Stimulated activated naive B cell treated with anti-CD40 and anti-IgM and Interleukin-4, amounts not matched to agents 10 μg/mL and 1 μg/mL and 100 μg/mL, for 72 hours (primary cell): ENCODE measurements around the gene COL6A1.
A peak's percentile ranks its signal among the peaks of the same experiment; 100 is the strongest.
"Not testable (repeated sequence)": the region's sequence is repeated elsewhere in the genome, so short reads cannot be mapped to it uniquely, and the experiment has no call there.

ENCODE experiments used
- ATAC-seq, 2 donors: fragments of 150-1000 bp; cut with Tn5 transposase; replicated peaks; 2 replicates each; pipeline ENCODE4 v1.10.0; 2021; ENCODE audit warnings: moderate library complexity in 1 of 2
- DNase-seq: peaks from one replicate; pipeline ENCODE4 v3.0.0; 2021
- H3K27ac Mint-ChIP-seq: one replicate; pipeline ENCODE4 v1.8.0; 2022; ENCODE audit warnings: mild to moderate bottlenecking, mixed read lengths
- H3K27me3 Mint-ChIP-seq, 2 donors: one replicate each; pipeline ENCODE4 v1.8.0; 2022; ENCODE audit warnings: mixed read lengths in 2 of 2
- H3K36me3 Mint-ChIP-seq, 2 donors: one replicate each; pipeline ENCODE4 v1.8.0; 2022; ENCODE audit warnings: mixed read lengths in 2 of 2, mild to moderate bottlenecking in 1 of 2
- H3K4me1 Mint-ChIP-seq, 2 donors: one replicate each; pipeline ENCODE4 v1.8.0; 2022; ENCODE audit warnings: mixed read lengths in 2 of 2, mild to moderate bottlenecking in 1 of 2
- H3K4me3 Mint-ChIP-seq, 2 donors: one replicate each; pipeline ENCODE4 v1.8.0; 2022; ENCODE audit warnings: mild to moderate bottlenecking in 2 of 2, mixed read lengths in 2 of 2, moderate library complexity in 1 of 2
- H3K9me3 Mint-ChIP-seq, 2 donors: one replicate each; pipeline ENCODE4 v1.8.0; 2022; ENCODE audit warnings: mixed read lengths in 2 of 2, mild to moderate bottlenecking in 1 of 2

Gene COL6A1

DNA sequence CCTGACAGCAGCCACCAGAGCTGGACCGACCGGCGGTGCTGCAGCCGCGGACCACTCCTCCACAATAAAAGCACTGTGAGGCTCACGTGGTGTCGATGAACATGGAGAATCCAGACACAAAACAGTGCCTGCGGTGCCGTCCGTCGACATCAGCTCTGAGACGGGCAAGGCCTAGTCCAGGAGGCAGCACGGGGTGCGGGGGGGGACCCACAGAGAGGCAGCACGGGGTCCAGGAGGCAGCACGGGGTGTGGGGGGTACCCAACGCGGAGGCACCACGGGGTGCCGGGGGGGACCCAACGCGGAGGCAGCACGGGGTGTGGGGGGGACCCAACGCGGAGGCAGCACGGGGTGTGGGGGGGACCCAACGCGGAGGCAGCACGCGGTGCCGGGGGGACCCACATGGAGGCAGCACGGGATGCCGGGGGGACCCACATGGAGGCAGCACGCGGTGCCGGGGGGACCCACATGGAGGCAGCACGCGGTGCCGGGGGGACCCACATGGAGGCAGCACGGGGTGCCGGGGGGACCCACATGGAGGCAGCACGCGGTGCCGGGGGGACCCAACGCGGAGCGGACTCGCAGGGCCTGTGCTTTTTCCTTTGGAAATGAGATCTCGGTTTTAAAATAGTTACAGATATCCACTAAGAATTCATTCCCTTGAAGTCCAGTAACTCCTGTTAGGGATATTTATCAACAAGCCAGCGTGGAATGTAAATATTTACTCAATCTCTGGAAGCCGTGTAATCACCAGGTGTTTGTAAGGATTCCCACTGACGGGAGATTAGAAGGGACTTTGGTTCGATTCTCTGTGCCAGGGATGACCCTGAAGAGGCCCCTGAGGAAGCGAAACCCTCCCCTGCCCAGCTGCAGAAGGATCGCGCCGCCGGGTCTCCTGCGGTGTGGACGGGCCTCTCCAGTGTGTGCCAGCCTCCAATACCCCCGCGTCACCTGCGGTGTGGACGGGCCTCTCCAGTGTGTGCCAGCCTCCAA lies 52.1 kb downstream of the COL6A1 start:
- Mint-ChIP-seq H3K4me3 (no peak overlapping the region), H3K27ac (no peak overlapping the region), H3K4me1 (no peaks in the 10 kb centered on the region), H3K9me3 (peaks cover 12 to 14% of the 10 kb centered on the region in 2 donors), H3K27me3 (peaks cover 0 to 5% of the 10 kb centered on the region in 2 donors), H3K36me3 (no peaks in the 10 kb centered on the region)
- ATAC-seq = no peak
- no peak for DNase-seq

DNA sequence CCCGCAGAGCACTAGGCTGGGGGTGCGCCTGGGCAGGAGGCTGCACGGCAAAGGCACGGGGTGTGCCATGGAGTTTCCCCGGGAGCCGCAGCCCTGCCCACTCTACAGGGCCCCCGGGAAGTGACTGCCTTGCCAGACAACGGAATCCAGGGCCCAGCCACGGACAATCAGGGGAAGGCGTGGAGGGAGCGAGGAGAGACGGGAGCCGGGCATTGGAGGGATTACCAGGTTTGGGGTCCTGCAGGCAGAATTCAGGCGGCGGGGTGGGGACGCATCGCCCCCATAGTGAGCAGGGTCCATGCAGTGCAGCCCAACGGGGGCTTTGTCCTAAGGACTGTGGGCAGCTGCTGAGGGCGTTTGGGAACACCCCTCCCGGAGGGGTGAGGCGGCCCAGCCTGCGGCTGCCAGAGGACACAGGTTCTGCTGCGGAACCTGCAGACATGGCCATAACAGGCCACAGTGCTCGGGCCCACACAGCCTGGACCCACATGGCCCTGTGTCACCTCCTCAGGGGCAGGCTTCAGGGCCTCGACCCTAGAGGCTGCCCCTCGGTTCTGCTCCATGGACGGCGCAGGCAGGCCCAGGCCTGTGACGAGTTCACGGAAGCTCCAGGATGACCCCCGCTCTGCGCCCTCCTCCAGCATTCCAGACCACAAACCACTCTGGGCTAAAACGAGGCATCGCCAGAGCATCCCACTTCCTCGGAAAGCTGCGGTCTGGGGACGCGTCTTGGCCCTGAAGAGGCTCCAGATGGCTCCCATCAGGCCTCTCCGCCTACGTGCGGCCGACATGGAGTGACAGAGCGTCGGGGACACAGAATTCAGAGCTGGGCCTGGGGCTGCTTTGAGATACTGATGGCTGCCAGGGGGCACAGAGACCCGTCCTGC lies 54.5 kb downstream of the COL6A1 start:
- H3K9me3 Mint-ChIP-seq = no peaks in the 10 kb centered on the region
- no peaks in the 10 kb centered on the region for H3K4me1 Mint-ChIP-seq
- H3K4me3 Mint-ChIP-seq = no peak overlapping the region
- ATAC-seq = no peak
- no peak for DNase-seq
- no peaks in the 10 kb centered on the region for H3K36me3 Mint-ChIP-seq
- H3K27me3 Mint-ChIP-seq = peaks cover 8 to 12% of the 10 kb centered on the region in 2 donors
- H3K27ac Mint-ChIP-seq = no peak overlapping the region

DNA sequence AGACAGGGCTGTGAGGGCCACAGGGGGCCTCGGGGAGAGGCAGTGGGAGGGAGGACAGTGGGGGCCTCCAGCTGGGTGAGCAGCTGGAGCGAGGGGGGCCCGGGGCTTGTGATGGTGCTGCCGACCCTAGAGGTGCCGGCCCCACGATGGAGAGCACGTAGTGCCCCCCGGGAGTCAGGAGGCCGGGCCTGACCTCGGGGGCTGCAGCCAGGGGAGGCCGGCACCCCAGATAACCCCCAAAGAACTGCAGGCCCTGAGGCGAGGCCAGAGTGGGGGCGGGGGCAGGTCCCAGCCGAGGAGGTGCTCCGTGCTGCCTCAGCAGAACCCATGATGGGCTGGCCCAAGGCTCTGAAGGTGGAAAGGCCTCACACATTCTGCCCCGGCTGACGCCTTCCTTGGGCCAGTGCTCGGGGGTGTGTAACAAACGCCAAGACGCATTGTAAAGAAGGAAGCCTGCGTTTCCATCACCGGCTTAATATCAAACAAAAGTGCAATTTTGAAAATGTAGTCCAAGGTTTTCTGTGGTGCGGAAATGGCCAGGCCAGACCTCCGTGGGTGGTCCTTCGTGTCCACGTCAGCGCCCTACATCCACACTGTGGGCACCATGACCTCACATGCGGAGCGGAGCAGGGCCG lies 55.2 kb downstream of the COL6A1 start:
- no peak for DNase-seq
- Mint-ChIP-seq H3K27me3 (peaks cover 10 to 14% of the 10 kb centered on the region in 2 donors), H3K4me1 (no peaks in the 10 kb centered on the region), H3K27ac (no peak overlapping the region), H3K9me3 (no peaks in the 10 kb centered on the region), H3K4me3 (no peak overlapping the region), H3K36me3 (no peaks in the 10 kb centered on the region)
- no peak for ATAC-seq

DNA sequence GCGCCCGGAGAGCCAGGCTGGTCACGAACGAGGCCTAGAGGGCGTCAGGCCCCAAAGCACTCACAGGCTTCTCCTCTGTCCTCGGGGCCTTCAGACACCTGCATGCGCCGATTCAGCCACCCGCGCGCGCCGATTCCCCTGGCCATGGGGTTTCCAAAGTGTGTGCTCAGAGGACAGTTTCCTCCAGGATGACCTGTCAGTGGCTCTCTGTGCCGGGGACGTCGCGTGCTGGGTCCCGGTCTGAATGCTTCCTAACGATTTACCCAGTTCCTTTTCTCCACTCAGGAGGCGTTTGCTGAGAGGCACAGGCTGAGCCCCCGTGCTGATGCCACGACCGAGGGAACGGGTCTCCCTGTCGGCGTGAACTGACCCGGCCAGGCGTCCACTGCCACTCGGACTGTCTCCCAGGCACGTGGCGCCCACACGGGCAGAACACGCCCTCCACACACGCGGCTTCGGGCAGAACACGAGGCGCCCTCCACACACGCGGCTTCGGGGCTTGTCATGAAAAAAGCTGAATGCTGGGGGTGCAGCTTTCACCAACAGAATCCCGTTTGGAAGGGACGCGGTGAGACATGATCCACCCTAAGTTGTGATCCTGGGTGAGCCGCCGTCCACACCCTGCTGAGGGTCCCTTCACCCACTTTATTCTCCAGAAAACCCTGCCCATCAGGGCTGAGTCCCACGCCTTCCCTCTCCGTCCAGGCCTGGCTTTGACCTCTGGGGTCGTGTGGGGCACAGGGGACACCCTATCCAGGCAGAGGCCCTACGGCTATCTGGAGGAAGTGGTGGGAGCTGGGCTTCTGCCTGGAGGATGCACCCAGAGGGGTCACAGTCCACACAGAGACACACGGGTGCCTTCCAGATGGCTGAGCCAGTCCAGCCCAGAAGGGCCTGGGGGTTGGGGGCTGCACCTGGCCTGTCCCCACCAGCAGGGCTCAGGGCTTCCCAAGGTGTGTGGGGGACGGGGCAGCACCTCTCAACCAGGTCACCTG lies 56.1 kb downstream of the COL6A1 start:
- ATAC-seq = no peak
- peaks cover 13 to 16% of the 10 kb centered on the region in 2 donors for H3K27me3 Mint-ChIP-seq
- H3K4me1 Mint-ChIP-seq = no peaks in the 10 kb centered on the region
- no peaks in the 10 kb centered on the region for H3K9me3 Mint-ChIP-seq
- DNase-seq = no peak
- H3K27ac Mint-ChIP-seq = no peak overlapping the region
- no peak overlapping the region for H3K4me3 Mint-ChIP-seq
- H3K36me3 Mint-ChIP-seq = no peaks in the 10 kb centered on the region

DNA sequence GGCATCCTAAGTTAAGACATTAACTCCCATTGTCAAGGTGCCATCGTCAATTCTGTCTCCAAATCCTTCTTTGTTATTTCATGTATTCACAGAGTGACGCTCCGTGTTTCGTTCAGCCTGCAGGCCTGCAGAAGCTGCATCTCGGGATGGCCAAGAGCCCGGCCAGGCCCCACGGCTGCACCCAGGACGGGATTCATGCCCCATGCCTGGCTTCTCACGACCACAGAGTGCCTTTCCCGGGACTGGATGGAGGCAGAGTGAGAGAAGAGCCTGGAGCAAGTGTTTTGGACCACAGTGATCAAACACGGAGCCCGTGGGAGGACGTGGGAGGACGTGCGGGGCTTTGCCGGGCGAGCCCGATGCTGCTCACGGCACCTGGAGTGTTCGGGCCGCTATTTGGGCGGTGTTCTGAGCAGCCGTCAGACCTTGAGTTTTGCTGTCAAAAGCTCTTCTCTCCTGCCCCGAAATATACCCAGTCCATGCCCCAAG lies 56.8 kb downstream of the COL6A1 start:
- Mint-ChIP-seq H3K27ac (no peak overlapping the region), H3K9me3 (no peaks in the 10 kb centered on the region), H3K27me3 (peaks cover 13 to 16% of the 10 kb centered on the region in 2 donors), H3K4me1 (no peaks in the 10 kb centered on the region), H3K36me3 (no peaks in the 10 kb centered on the region), H3K4me3 (no peak overlapping the region)
- ATAC-seq = no peak
- no peak for DNase-seq

DNA sequence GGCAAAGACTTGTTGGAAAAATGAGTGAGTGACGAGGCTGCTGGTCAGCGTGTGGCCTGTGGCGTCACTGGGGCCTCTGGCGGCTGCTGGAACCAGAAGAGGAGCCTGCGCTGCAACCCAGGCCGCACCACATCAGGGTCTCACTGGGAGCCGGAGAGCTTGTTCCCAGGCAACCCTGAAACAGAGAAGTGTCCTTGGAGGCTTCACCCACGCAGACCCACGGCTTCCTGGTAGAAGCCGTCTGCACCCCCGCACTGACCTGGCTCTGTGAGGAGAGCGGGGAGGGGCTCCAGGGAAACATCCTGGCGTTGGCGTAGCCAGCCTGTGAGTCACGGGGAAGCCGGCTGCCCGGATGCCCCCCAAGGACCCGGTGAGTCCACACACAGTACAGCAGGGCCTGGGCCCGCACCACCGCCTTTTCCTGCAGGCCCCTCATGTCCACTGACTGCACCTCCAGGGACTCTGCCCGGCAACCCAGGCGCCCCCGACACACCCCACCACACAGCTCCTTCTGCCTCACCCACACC lies 57.4 kb downstream of the COL6A1 start:
- H3K9me3 Mint-ChIP-seq = no peaks in the 10 kb centered on the region
- no peak overlapping the region for H3K4me3 Mint-ChIP-seq
- no peak overlapping the region for H3K27ac Mint-ChIP-seq
- DNase-seq (no peak), ATAC-seq (no peak)
- no peaks in the 10 kb centered on the region for H3K36me3 Mint-ChIP-seq
- H3K4me1 Mint-ChIP-seq = no peaks in the 10 kb centered on the region
- H3K27me3 Mint-ChIP-seq = peaks cover 13 to 16% of the 10 kb centered on the region in 2 donors

DNA sequence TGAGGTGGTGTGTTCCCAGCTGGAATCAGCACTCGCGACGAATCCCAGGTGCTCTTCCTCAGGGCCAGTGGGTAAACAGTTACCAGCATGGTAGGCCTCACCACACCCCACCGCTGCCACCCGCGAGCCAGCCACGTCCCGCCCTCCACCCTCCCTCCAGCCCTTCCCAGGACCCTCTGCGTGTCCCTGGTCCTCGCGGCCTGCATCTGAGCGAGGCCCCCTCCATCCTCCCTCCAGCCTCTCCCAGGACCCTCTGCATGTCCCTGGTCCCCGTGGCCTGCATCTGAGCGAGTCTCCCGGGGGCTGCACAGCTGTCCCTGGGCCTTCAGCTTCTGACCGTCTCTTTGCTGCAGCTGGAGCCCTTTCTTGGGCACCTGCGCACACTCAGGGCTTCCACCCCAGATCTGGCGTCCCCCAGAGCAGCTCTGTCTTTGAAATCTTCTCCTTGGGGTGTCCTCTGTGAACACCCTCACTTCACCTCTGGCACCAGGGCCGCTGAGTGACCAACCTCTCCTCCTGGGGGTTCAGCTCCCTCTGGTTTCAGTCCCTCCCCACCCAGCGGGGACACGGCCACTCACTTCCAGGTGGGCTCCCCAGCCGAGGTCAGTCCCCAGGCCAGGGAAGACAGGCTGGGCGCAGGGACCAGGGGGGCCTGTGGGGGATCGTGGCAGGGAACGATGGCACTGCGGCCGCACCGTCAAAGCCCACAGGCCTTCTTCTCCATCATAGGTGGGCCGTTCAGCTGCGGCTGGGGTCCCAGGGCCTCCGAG lies 58.5 kb downstream of the COL6A1 start:
- Mint-ChIP-seq H3K4me1 (no peaks in the 10 kb centered on the region), H3K36me3 (no peaks in the 10 kb centered on the region), H3K4me3 (no peak overlapping the region), H3K27ac (peak overlapping the region; percentile 47), H3K27me3 (peaks cover 13 to 16% of the 10 kb centered on the region in 2 donors), H3K9me3 (no peaks in the 10 kb centered on the region)
- ATAC-seq = no peak
- DNase-seq = no peak

DNA sequence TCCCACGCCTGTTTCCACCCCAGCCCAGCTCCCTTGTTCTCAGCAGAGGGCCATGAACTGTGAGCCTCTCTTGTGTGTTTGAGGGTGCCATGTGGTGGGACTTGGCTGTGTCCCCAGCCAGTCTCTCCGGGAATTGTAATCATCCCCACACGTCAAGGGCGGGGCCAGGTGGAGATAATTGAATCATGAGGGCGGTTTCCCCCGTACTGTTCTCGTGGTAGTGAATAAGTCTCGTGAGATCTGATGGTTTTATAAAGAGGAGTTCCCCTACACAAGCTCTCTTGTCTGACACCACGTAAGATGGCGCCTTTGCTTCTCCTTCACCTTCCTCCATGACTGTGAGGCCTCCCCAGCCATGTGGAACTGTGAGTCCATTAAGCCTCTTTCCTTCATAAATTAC lies 59.1 kb downstream of the COL6A1 start:
- Mint-ChIP-seq H3K4me3 (no peak overlapping the region), H3K9me3 (no peaks in the 10 kb centered on the region), H3K27me3 (peaks cover 13 to 16% of the 10 kb centered on the region in 2 donors), H3K27ac (peak overlapping the region; percentile 60), H3K36me3 (no peaks in the 10 kb centered on the region), H3K4me1 (no peaks in the 10 kb centered on the region)
- no peak for DNase-seq
- ATAC-seq = no peak

DNA sequence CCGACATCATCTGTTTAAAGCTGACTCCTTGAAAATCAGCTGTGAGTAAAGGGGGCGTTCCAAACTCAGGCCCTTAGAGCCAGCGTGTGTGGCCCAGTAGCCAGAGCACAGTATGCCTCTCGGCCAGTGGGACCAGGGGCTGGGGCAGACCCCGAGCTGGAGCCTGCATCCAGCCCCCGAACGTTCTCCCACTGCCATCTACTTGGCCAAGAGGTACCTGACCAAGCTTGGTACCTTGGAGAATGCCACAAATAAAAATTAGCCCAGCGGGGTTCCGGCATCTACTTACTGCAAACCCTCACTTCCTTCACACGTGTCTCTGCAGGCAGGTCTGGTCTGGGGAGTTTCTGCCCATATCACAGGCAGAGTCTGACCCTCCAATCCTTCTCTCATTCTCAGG lies 59.6 kb downstream of the COL6A1 start:
- ATAC-seq (no peak), DNase-seq (no peak)
- Mint-ChIP-seq H3K27ac (no peak overlapping the region), H3K36me3 (no peaks in the 10 kb centered on the region), H3K27me3 (peaks cover 13 to 16% of the 10 kb centered on the region in 2 donors), H3K9me3 (no peaks in the 10 kb centered on the region), H3K4me3 (no peak overlapping the region), H3K4me1 (no peaks in the 10 kb centered on the region)

DNA sequence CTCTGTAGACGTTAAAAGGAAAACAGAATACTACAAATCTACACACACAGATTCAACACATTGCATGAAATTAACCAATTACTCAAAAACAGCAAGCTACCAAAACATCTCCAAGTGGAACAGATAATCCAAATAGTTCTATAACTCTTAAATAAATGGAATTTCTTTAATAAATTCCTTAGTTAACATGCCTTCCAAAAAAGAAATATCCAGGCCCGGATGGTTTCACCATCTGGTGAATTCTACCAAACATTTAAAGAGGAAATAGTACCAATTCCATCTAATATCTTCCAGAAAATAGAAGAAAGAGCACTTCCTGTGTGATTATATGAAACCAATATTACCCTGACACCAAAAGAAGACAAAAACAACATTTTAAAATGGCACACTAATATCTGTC lies 63.6 kb downstream of the COL6A1 start:
- ATAC-seq (no peak), DNase-seq (no peak)
- no peaks in the 10 kb centered on the region for H3K4me1 Mint-ChIP-seq
- no peaks in the 10 kb centered on the region for H3K9me3 Mint-ChIP-seq
- no peak overlapping the region for H3K4me3 Mint-ChIP-seq
- H3K27me3 Mint-ChIP-seq = peaks cover 9 to 14% of the 10 kb centered on the region in 2 donors
- no peaks in the 10 kb centered on the region for H3K36me3 Mint-ChIP-seq
- no peak overlapping the region for H3K27ac Mint-ChIP-seq

DNA sequence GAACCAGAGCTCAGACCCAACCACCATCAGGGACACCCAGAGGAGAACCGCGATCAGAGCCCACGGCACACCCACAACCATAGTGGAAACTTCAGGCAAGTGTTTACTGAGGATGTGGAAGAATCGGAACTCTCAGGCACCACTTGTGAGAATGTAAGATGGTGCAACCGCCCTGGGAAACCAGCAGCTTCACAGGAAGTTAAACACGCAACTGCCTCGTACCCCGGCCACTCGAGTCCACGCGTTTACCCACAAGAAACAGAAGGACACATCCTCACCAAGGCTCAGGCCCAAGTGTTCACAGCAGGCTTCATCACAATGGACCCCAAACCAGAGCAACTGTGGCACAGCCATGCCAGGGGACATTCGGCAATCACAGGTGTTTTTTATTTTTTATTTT lies 64.9 kb downstream of the COL6A1 start:
- Mint-ChIP-seq H3K4me3 (no peak overlapping the region), H3K27me3 (peaks cover 6% of the 10 kb centered on the region in 2 donors), H3K27ac (no peak overlapping the region), H3K4me1 (no peaks in the 10 kb centered on the region), H3K9me3 (no peaks in the 10 kb centered on the region), H3K36me3 (no peaks in the 10 kb centered on the region)
- ATAC-seq = no peak
- DNase-seq = no peak

DNA sequence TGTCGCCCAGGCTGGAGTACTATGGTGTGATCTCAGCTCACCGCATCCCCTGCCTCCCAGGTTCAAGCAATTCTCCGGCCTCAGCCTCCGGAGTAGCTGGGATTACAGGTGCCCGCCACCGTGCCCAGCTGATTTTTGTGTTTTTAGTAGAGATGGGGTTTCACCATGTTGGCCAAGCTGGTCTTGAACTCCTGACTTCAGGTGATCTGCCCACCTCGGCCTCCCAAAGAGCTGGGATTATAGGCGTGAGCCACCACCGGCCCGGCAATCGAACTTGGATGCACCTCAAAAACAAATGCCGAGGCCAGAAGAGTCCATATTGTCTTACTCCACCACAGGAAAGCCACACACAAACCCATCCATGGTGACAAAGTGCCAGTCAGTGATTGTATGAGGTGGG lies 65.3 kb downstream of the COL6A1 start:
- not testable (repeated sequence) for H3K9me3 Mint-ChIP-seq, H3K27me3 Mint-ChIP-seq, DNase-seq, ATAC-seq, H3K36me3 Mint-ChIP-seq, H3K4me1 Mint-ChIP-seq, H3K27ac Mint-ChIP-seq, H3K4me3 Mint-ChIP-seq
